H1 (cell line): ENCODE measurements around the gene TMEM35B. TPM values are rescaled to one million over a fixed set of nuclear protein-coding genes. Genes with fewer than 3 reads are reported as not detected.

Experiments
- CTCF ChIA-PET: fragments of 300-600 bp; sonication (Branson Sonifier 250); formaldehyde crosslinking; loops from one replicate; lab custom pipeline; 2021; ENCODE audit not compliant: partially characterized antibody; lab: Charles Lee
- POLR2A ChIA-PET: fragments of 300-600 bp; sonication (Branson Sonifier 250); formaldehyde crosslinking; loops from one replicate; lab custom pipeline; 2021; ENCODE audit warnings: inconsistent platforms; ENCODE audit not compliant: partially characterized antibody; lab: Charles Lee
- DNase-seq, 2 experiments: peaks; one replicate each; pipeline versions ENCODE4 v3.0.0 to v3.0.0-alpha.2; 2010 to 2022; ENCODE audit warnings: low spot score in 2 of 2, low read depth in 1 of 2, mixed read lengths in 1 of 2
- FAIRE-seq: peaks from 2 replicates; lab custom pipeline; 2011; peaks lifted over from hg19 to GRCh38; lab: Jason Lieb, UNC
- H2AFZ ChIP-seq: 2 replicates; pipeline ENCODE4 v1.8.1; 2012; ENCODE audit warnings: low read length, inconsistent platforms
- H2AK5ac ChIP-seq: 2 replicates; pipeline ENCODE4 v1.6.1; 2013; ENCODE audit warnings: low read depth, low read length
- H2BK120ac ChIP-seq: replicated peaks from 2 replicates; pipeline ENCODE3; 2013; ENCODE audit warnings: low read depth, low read length, inconsistent platforms
- H2BK12ac ChIP-seq: 2 replicates; pipeline ENCODE4 v1.6.1; 2013; ENCODE audit warnings: low read depth, low read length
- H2BK15ac ChIP-seq: 2 replicates; pipeline ENCODE4 v1.6.1; 2013; ENCODE audit warnings: low read length
- H2BK20ac ChIP-seq: 2 replicates; pipeline ENCODE4 v1.6.1; 2013; ENCODE audit warnings: low read length
- H2BK5ac ChIP-seq: 2 replicates; pipeline ENCODE4 v1.6.1; 2013; ENCODE audit warnings: low read depth, low read length
- H3K14ac ChIP-seq: 2 replicates; pipeline ENCODE4 v1.6.1; 2013; ENCODE audit warnings: inconsistent platforms; ENCODE audit not compliant: insufficient read length
- H3K18ac ChIP-seq: 2 replicates; pipeline ENCODE4 v1.6.1; 2013; ENCODE audit warnings: low read length; ENCODE audit errors: extremely low read depth
- H3K23ac ChIP-seq: 2 replicates; pipeline ENCODE4 v1.6.1; 2013; ENCODE audit warnings: inconsistent platforms; ENCODE audit not compliant: insufficient read length
- H3K23me2 ChIP-seq: 2 replicates; pipeline ENCODE4 v1.6.1; 2013; ENCODE audit warnings: low read depth, low read length
- H3K27ac ChIP-seq: 2 replicates; pipeline ENCODE4 v1.6.1; 2011; ENCODE audit warnings: low read depth, low read length, inconsistent platforms
- H3K27me3 ChIP-seq, 4 experiments: replicated peaks in 1 of 4; 1 replicate in 1 of 4; 2 replicates in 3 of 4; pipeline versions ENCODE4 v1.6.1 to v1.8.1; 2011 to 2013; ENCODE audit warnings: low read length in 3 of 4, mild to moderate bottlenecking in 3 of 4, inconsistent platforms in 2 of 4, mixed read lengths in 2 of 4, moderate library complexity in 1 of 4; ENCODE audit not compliant: control insufficient read depth in 3 of 4, insufficient read depth in 3 of 4; ENCODE audit errors: extremely low read depth in 1 of 4
- H3K36me3 ChIP-seq, 4 experiments: 2 replicates each; pipeline versions ENCODE4 v1.6.1 to v1.8.1; 2011 to 2013; ENCODE audit warnings: mild to moderate bottlenecking in 4 of 4, low read length in 3 of 4, moderate library complexity in 2 of 4, control low read depth in 1 of 4, inconsistent platforms in 1 of 4; ENCODE audit not compliant: insufficient read depth in 4 of 4, control insufficient read depth in 2 of 4
- H3K4ac ChIP-seq: replicated peaks from 2 replicates; pipeline ENCODE3; 2013; ENCODE audit warnings: low read length, low read depth, mixed read lengths, inconsistent platforms; ENCODE audit not compliant: insufficient read length
- H3K4me1 ChIP-seq, 4 experiments: replicated peaks in 1 of 4; 1 replicate in 1 of 4; 2 replicates in 3 of 4; pipeline versions ENCODE4 v1.6.1 to v1.8.1; 2011 to 2013; ENCODE audit warnings: low read length in 3 of 4, inconsistent platforms in 2 of 4, mixed read lengths in 1 of 4; ENCODE audit not compliant: insufficient read depth in 4 of 4, control insufficient read depth in 3 of 4
- H3K4me2 ChIP-seq, 2 experiments: 2 replicates each; pipeline versions ENCODE4 v1.6.1 to v1.8.1; 2011 to 2013; ENCODE audit warnings: low read depth in 2 of 2, low read length in 2 of 2, control low read depth in 1 of 2, inconsistent platforms in 1 of 2, mild to moderate bottlenecking in 1 of 2; ENCODE audit not compliant: insufficient read depth in 1 of 2
- H3K4me3 ChIP-seq, 4 experiments: fragments of 200-600, 300-600 bp in 1 of 4; sonication (generic), shearing (Covaris generic), sonication (Bioruptor Twin) in 1 of 4; 2 replicates each; pipeline versions ENCODE4 v1.5.1 to v1.8.1; 2011 to 2016; ENCODE audit warnings: low read length in 4 of 4, low read depth in 3 of 4, control low read depth in 2 of 4, inconsistent platforms in 2 of 4, mild to moderate bottlenecking in 2 of 4, mixed read lengths in 1 of 4, moderate library complexity in 1 of 4; ENCODE audit not compliant: insufficient read depth in 2 of 4; ENCODE audit errors: extremely low read depth in 1 of 4
- H3K56ac ChIP-seq: replicated peaks from 2 replicates; pipeline ENCODE3; 2013; ENCODE audit warnings: low read depth, mild to moderate bottlenecking, mixed read lengths, low read length, inconsistent platforms; ENCODE audit not compliant: insufficient read length
- H3K79me1 ChIP-seq: 2 replicates; pipeline ENCODE4 v1.6.1; 2013; ENCODE audit warnings: low read depth, low read length, control low read depth
- H3K79me2 ChIP-seq, 2 experiments: 2 replicates each; pipeline versions ENCODE4 v1.6.1 to v1.8.1; 2012 to 2013; ENCODE audit warnings: low read length in 2 of 2, mild to moderate bottlenecking in 2 of 2, inconsistent platforms in 1 of 2; ENCODE audit not compliant: insufficient read depth in 2 of 2, control insufficient read depth in 1 of 2
- H3K9ac ChIP-seq, 4 experiments: replicated peaks in 1 of 4; 1 replicate in 1 of 4; 2 replicates in 3 of 4; pipeline versions ENCODE4 v1.6.1 to v1.8.1; 2011 to 2013; ENCODE audit warnings: low read depth in 3 of 4, low read length in 3 of 4, control low read depth in 2 of 4, mild to moderate bottlenecking in 2 of 4, moderate library complexity in 2 of 4, inconsistent platforms in 1 of 4; ENCODE audit errors: extremely low read depth in 1 of 4
- H3K9me3 ChIP-seq, 2 experiments: 2 replicates each; pipeline versions ENCODE4 v1.6.1 to v1.8.1; 2012 to 2013; ENCODE audit warnings: mild to moderate bottlenecking in 2 of 2, moderate library complexity in 2 of 2, control low read depth in 1 of 2, inconsistent platforms in 1 of 2, low read depth in 1 of 2, low read length in 1 of 2, mixed read lengths in 1 of 2; ENCODE audit not compliant: insufficient read depth in 2 of 2
- H4K20me1 ChIP-seq, 2 experiments: replicated peaks in 1 of 2; 2 replicates each; pipeline versions ENCODE3 to v1.8.1; 2011 to 2013; ENCODE audit warnings: inconsistent platforms in 2 of 2, low read length in 2 of 2, mild to moderate bottlenecking in 1 of 2; ENCODE audit not compliant: insufficient read depth in 2 of 2, control insufficient read depth in 1 of 2
- H4K5ac ChIP-seq: 2 replicates; pipeline ENCODE4 v1.6.1; 2013; ENCODE audit warnings: low read length, low read depth, mixed read lengths, inconsistent platforms; ENCODE audit not compliant: insufficient read length
- H4K8ac ChIP-seq: 2 replicates; pipeline ENCODE4 v1.8.0; 2013; ENCODE audit warnings: mild to moderate bottlenecking, moderate library complexity, low read length, inconsistent platforms; ENCODE audit not compliant: insufficient read depth; ENCODE audit errors: extremely low read depth
- H4K91ac ChIP-seq: replicated peaks from 2 replicates; pipeline ENCODE3; 2013; ENCODE audit warnings: low read length, mixed read lengths, inconsistent platforms; ENCODE audit not compliant: insufficient read length
- PHF8 ChIP-seq: fragments of 200-600 bp; sonication (generic); conservative IDR thresholded peaks from 2 replicates; pipeline ENCODE4 v1.7.1; 2012; ENCODE audit warnings: low read depth, mild to moderate bottlenecking, inconsistent platforms, low read length, moderate library complexity
- SIRT6 ChIP-seq: IDR thresholded peaks from one replicate; pipeline ENCODE4 v1.7.1; 2012; ENCODE audit warnings: low read length, inconsistent platforms
- SIX5 ChIP-seq: IDR thresholded peaks from 2 replicates; pipeline ENCODE4 v1.6.1; 2011; ENCODE audit warnings: mild to moderate bottlenecking, low read depth, low read length
- SP1 ChIP-seq: IDR thresholded peaks from 2 replicates; pipeline ENCODE4 v1.6.1; 2011; ENCODE audit warnings: low read depth, low read length
- SRF ChIP-seq: IDR thresholded peaks from 2 replicates; pipeline ENCODE4 v1.6.1; 2011; ENCODE audit warnings: mild to moderate bottlenecking, low read depth, low read length, moderate library complexity
- WGBS, 2 experiments: shearing (Covaris generic) in 1 of 2; methylation state at CpG; one replicate each; pipeline versions ENCODE4 v1.1.6 to v1.1.7; 2013 to 2015; ENCODE audit warnings: low lambda C conversion rate in 2 of 2, mixed read lengths in 2 of 2, inconsistent platforms in 1 of 2, low coverage in 1 of 2, missing lambda C conversion rate in 1 of 2; ENCODE audit not compliant: insufficient replicate concordance in 2 of 2, insufficient coverage in 1 of 2, insufficient read length in 1 of 2; ENCODE audit errors: extremely low coverage in 1 of 2, missing lambda C conversion rate in 1 of 2; 5-methylcytosine and 5-hydroxymethylcytosine counted together
- polyA plus RNA-seq, 7 experiments: library from polyadenylated mRNA; depleted of rRNA in 3 of 7; stranded (reverse) in 5 of 7; unstranded in 2 of 7; fragments of >200 nt in 5 of 7; fragments of 200-250 nt in 2 of 7; gene quantifications; 1 replicate in 5 of 7; 2 replicates in 1 of 7; 4 replicates in 1 of 7; pipeline versions ENCODE4 v1.2.1 to v1.2.3, GENCODE V29; 2011 to 2013; ENCODE audit warnings: missing spikeins in 2 of 7, mixed read lengths in 2 of 7
- total RNA-seq: library from RNA; stranded (reverse); fragmentation: NEBNext Ultra II Directional; extraction: Animal tissue kit (Norgen Biotek cat#: 25700); gene quantifications from 2 replicates; pipeline ENCODE4 v1.2.1, GENCODE V29; 2021

TMEM35B gene
- total and polyA plus RNA-seq, 2 of the 8 experiments (the other 6 are each of a cell fraction or from before 2014, with no cell fraction given) = 10.2 to 31.1 TPM

GRCh38 chr1:35014486-35014885, 29.3 kb upstream of the TMEM35B start:
- FAIRE-seq = no peak
- H3K79me2 ChIP-seq = no peaks in the 10 kb centered on the region

More at GRCh38 chr1:35014486-35014885, 29.3 kb upstream of the TMEM35B start:
- POLR2A ChIA-PET = no interaction called here
- Histone ChIP-seq H3K9me3 (no peaks in the 10 kb centered on the region), H2BK20ac (no peak overlapping the region), H3K18ac (no peak overlapping the region), H3K9ac (no peak overlapping the region), H2AFZ (no peak overlapping the region), H3K4me1 (no peaks in the 10 kb centered on the region), H4K91ac (no peak overlapping the region), H3K27me3 (no peaks in the 10 kb centered on the region), H3K56ac (no peak overlapping the region), H2BK12ac (no peak overlapping the region), H4K5ac (no peak overlapping the region), H3K23ac (no peak overlapping the region), H2BK15ac (no peak overlapping the region), H2AK5ac (no peak overlapping the region), H3K23me2 (no peaks in the 10 kb centered on the region), H3K36me3 (peaks cover 0 to 12% (median 6%) of the 10 kb centered on the region in 4 experiments; a peak in 3 of 8 replicates), H3K14ac (no peak overlapping the region), H4K8ac (no peak overlapping the region), H3K4ac (no peak overlapping the region), H4K20me1 (no peaks in the 10 kb centered on the region), H3K27ac (no peak overlapping the region), H3K4me2 (no peak overlapping the region), H2BK120ac (no peak overlapping the region), H2BK5ac (no peak overlapping the region), H3K4me3 (no peak overlapping the region), H3K79me1 (no peaks in the 10 kb centered on the region)
- DNase-seq = no peak
- 84% methylated on average over 2 of the region's 2 CpGs; no CpG with 5 or more reads in 1 of the 2 experiments for WGBS, 2 experiments
- CTCF ChIA-PET = no interaction called here
- TF ChIP-seq SIX5 (no peak), SIRT6 (no peak), SRF (no peak), SP1 (no peak), PHF8 (no peak)
